ENCODE data around the gene OSBPL7.

Gene OSBPL7

DNA sequence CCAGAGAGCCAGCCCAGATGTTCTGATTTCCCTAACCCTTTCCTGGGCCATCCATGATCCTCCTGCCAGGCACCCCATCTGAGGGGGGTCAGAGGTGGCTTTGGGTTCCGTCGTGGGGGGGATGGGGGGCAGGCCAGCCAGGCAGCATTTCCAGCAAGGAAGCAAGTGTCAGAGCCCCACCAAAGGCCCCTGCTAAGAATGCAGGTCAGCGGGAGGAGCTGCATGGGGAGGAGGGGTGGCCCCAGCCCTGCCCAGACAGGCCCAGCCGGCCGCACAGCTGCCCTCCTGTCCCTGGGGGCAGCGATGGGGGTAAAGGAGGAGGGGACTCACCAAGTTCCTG lies 21.8 kb upstream of the OSBPL7 start:
- Histone ChIP-seq H3K36me3 (ENCODE audit: insufficient read depth, low read length) (no peaks in the 10 kb centered on the region), H3K4me3 (ENCODE audit: low read length) (no peak overlapping the region), H3K9me3 (ENCODE audit: low read length) (peaks cover 2% of the 10 kb centered on the region), H3K4me1 (ENCODE audit: insufficient read depth, low read length) (peaks cover 32% of the 10 kb centered on the region), H2AFZ (ENCODE audit: low read depth, low read length) (no peak overlapping the region), H3K27me3 (ENCODE audit: insufficient read depth, low read length) (peaks cover 44% of the 10 kb centered on the region)

DNA sequence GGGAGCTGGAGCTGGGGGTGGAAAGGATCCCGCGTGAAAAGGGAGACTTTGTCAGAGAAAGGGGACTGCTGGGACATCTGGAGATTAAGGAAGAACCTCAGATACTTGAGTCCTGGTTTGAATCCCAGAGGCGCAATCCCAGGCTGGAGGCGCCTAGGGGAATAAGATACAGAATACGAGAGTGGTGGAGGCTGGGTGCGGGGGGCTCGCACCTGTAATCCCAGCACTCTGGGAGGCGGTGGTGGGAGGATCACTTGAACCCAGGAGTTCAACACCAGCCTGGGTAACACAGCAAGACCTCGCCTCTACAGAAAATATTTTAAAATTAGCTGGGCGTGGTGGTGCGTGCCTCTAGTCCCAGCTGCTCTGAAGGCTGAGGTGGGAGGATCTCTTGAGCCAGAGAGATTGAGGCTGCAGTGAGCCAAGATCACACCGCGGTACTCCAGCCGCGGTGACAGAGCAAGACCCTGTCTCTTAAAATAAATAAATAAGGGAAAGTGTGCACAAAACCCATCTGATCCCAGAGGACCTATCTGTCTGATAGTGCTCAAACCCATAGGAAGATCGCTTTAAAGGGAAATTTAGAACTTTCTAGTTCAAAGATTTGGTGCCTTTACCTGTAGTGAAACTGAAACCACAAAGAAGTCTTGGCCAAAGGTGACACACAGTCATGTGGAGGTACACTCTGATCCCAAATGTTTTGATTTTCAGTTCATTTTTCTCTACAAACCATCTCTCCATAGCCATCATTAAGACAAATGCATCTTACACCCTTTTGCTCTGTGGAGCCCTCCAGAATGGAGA lies 20.1 kb upstream of the OSBPL7 start:
- peak overlapping the region; percentile 69 for H2AFZ ChIP-seq (ENCODE audit: low read depth, low read length)
- peak overlapping the region; percentile 68 for H3K4me3 ChIP-seq (ENCODE audit: low read length)
- H3K9me3 ChIP-seq (ENCODE audit: low read length): no peaks in the 10 kb centered on the region
- H3K36me3 ChIP-seq (ENCODE audit: insufficient read depth, low read length): peaks cover under 1% of the 10 kb centered on the region
- H3K27me3 ChIP-seq (ENCODE audit: insufficient read depth, low read length): peaks cover 28% of the 10 kb centered on the region
- H3K4me1 ChIP-seq (ENCODE audit: insufficient read depth, low read length): peaks cover 28% of the 10 kb centered on the region

GRCh38 chr17:47840742-47841487 lies 19.3 kb upstream of the OSBPL7 start, which contains the start of gene SCRN2:
TSS of gene SCRN2 (minus strand) at chr17:47841273. CDS start at chr17:47840843, 430 bp downstream.
- Histone ChIP-seq H3K9me3 (ENCODE audit: low read length) (no peaks in the 10 kb centered on the region), H3K4me1 (ENCODE audit: insufficient read depth, low read length) (peaks cover 20% of the 10 kb centered on the region), H3K36me3 (ENCODE audit: insufficient read depth, low read length) (peaks cover 6% of the 10 kb centered on the region), H2AFZ (ENCODE audit: low read depth, low read length) (peak within 1 kb of the TSS; percentile 69), H3K4me3 (ENCODE audit: low read length) (peak within 1 kb of the TSS; percentile 68), H3K27me3 (ENCODE audit: insufficient read depth, low read length) (peaks cover 20% of the 10 kb centered on the region)

DNA sequence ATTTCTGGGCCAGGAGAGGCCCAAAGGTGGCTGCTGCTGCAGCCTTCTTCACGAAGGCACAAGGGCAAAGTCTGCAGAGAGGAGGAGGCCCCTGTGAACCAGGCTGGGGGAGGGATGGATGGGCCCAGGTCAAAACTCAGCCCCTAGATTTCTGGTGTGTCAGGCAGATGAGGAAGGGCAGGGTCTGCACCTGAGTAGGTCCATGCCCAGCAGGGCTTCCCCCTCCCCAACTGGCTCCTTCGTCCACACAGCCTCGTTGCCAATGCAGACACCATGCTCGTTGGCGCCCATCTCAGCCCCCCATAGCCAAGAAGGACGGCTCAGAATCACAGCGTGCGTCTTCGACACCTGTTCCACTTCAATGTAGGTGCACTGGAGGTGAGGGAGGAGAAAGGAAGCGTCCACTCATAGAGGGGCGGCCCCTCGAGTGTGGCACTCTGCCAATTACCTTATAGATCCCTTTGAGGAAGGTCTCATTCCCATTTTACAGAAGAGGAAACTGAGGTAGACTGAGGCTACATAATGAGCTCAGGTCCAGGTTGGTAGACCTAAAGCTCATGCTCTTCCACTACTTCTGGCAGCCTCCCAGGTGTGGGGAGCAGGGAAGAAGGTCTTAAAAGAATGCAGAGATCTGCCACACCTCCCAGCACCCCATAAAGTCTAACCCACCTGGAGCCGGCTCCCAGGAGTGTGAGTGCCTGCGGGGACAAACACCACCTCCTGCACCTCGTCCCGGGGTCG lies 18.6 kb upstream of the OSBPL7 start:
- Histone ChIP-seq H3K36me3 (ENCODE audit: insufficient read depth, low read length) (peaks cover 10% of the 10 kb centered on the region), H3K27me3 (ENCODE audit: insufficient read depth, low read length) (peaks cover 12% of the 10 kb centered on the region), H2AFZ (ENCODE audit: low read depth, low read length) (peak overlapping the region; percentile 69), H3K4me3 (ENCODE audit: low read length) (peak overlapping the region; percentile 68), H3K4me1 (ENCODE audit: insufficient read depth, low read length) (peaks cover 17% of the 10 kb centered on the region), H3K9me3 (ENCODE audit: low read length) (no peaks in the 10 kb centered on the region)

- no peak overlapping the region for H2AFZ ChIP-seq (ENCODE audit: low read depth, low read length)
- H3K4me3 ChIP-seq (ENCODE audit: low read length): no peak overlapping the region
- H3K4me1 ChIP-seq (ENCODE audit: insufficient read depth, low read length): peaks cover 17% of the 10 kb centered on the region
- peaks cover 10% of the 10 kb centered on the region for H3K36me3 ChIP-seq (ENCODE audit: insufficient read depth, low read length)
- H3K9me3 ChIP-seq (ENCODE audit: low read length): no peaks in the 10 kb centered on the region
- peaks cover 1% of the 10 kb centered on the region for H3K27me3 ChIP-seq (ENCODE audit: insufficient read depth, low read length)
Observed at GRCh38 chr17:47839071-47839470, 17.5 kb upstream of the OSBPL7 start.

GRCh38 chr17:47838636-47839035 lies 17.0 kb upstream of the OSBPL7 start:
- Histone ChIP-seq H3K4me3 (ENCODE audit: low read length) (no peak overlapping the region), H3K4me1 (ENCODE audit: insufficient read depth, low read length) (peaks cover 17% of the 10 kb centered on the region), H2AFZ (ENCODE audit: low read depth, low read length) (no peak overlapping the region), H3K27me3 (ENCODE audit: insufficient read depth, low read length) (no peaks in the 10 kb centered on the region), H3K36me3 (ENCODE audit: insufficient read depth, low read length) (peaks cover 10% of the 10 kb centered on the region), H3K9me3 (ENCODE audit: low read length) (no peaks in the 10 kb centered on the region)

GRCh38 chr17:47837401-47838039 lies 15.9 kb upstream of the OSBPL7 start:
- Histone ChIP-seq H3K4me3 (ENCODE audit: low read length) (no peak overlapping the region), H3K36me3 (ENCODE audit: insufficient read depth, low read length) (peaks cover 10% of the 10 kb centered on the region), H2AFZ (ENCODE audit: low read depth, low read length) (no peak overlapping the region), H3K27me3 (ENCODE audit: insufficient read depth, low read length) (no peaks in the 10 kb centered on the region), H3K4me1 (ENCODE audit: insufficient read depth, low read length) (peaks cover 13% of the 10 kb centered on the region), H3K9me3 (ENCODE audit: low read length) (no peaks in the 10 kb centered on the region)

DNA sequence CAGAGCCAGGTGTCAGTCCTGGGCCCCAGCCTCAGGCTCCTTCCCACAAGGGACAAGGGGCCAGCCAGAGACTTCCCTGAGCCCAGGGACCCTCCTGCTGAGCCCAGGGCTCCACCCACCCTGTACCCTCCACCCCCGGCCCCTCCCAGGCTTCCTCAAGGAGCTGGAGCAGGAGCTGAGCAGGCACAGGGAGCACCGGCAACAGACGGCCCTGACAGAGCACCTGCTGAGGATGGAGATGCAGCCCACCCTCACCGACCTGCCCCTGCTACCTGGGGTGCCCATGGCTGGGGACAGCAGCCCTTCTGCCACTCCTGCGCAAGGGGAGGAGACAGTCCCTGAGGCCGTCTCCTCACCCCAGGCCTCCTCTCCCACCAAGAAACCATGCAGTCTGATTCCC lies 15.0 kb upstream of the OSBPL7 start:
- no peak overlapping the region for H3K4me3 ChIP-seq (ENCODE audit: low read length)

GRCh38 chr17:47834756-47835155 lies 13.2 kb upstream of the OSBPL7 start:
- Histone ChIP-seq H3K4me1 (ENCODE audit: insufficient read depth, low read length) (peaks cover 14% of the 10 kb centered on the region), H2AFZ (ENCODE audit: low read depth, low read length) (no peak overlapping the region), H3K9me3 (ENCODE audit: low read length) (no peaks in the 10 kb centered on the region), H3K27me3 (ENCODE audit: insufficient read depth, low read length) (no peaks in the 10 kb centered on the region), H3K36me3 (ENCODE audit: insufficient read depth, low read length) (peaks cover 10% of the 10 kb centered on the region), H3K4me3 (ENCODE audit: low read length) (no peak overlapping the region)

More for the DNA sequence above, 15.0 kb upstream of the OSBPL7 start:
- Histone ChIP-seq H3K4me1 (ENCODE audit: insufficient read depth, low read length) (peaks cover 16% of the 10 kb centered on the region), H3K36me3 (ENCODE audit: insufficient read depth, low read length) (peaks cover 10% of the 10 kb centered on the region), H3K9me3 (ENCODE audit: low read length) (no peaks in the 10 kb centered on the region), H2AFZ (ENCODE audit: low read depth, low read length) (no peak overlapping the region), H3K27me3 (ENCODE audit: insufficient read depth, low read length) (no peaks in the 10 kb centered on the region)

- Histone ChIP-seq H3K36me3 (ENCODE audit: insufficient read depth, low read length) (peaks cover 21% of the 10 kb centered on the region), H3K9me3 (ENCODE audit: low read length) (no peaks in the 10 kb centered on the region), H3K4me3 (ENCODE audit: low read length) (peak overlapping the region; percentile 80), H3K4me1 (ENCODE audit: insufficient read depth, low read length) (peaks cover 14% of the 10 kb centered on the region), H2AFZ (ENCODE audit: low read depth, low read length) (peak overlapping the region; percentile 19), H3K27me3 (ENCODE audit: insufficient read depth, low read length) (no peaks in the 10 kb centered on the region)
Observed at GRCh38 chr17:47831934-47832327, 10.3 kb upstream of the OSBPL7 start.

DNA sequence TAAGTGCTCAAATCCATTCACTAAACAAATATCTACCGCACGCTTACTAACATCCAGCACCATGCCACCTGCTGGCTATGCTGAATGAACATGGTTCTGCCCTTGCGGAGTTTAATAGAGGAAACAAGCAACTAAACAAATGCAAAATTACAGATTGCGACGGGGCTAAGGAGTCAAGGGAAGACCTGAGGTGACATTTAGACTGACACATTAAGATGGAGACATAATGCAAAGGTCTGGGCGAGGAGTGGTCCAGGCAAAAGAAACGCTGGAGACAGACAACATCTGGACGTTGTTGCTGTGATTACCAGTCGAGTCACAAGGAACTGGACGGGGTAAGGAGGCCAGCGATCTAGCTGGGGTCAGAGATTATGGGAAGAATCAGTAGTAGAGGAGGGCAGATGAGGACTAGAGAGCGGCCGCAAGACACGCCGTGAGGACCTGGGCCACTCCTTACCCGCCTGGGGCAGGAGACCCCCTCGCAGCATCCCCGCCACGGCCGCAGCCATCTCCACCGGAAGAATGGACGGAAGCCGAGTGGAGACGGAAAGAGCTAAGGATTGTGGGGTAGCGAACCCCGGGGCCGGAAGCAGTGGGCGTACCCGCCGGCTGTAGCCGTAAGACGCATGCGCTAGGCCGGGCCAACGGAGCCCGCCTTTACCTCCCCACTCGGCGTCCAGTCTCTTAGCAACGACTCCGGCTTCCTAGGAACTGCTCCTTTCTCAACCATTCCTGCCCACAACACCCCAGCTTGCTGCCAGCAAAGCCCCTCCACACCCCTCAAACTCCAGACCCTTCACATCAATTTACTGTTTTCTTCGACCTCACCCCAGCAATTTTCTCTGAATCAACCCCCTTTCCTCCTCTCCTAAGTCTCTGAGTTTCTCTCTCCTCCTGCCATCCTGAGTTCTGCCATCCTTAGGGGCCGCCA lies 9.7 kb upstream of the OSBPL7 start, which contains the start of the genes LRRC46 and MRPL10:
Gene LRRC46, plus strand, starts transcription at position 668 of the 931 bp plus-strand sequence. CDS start 320 bp downstream, outside the sequence.
Gene MRPL10, minus strand, starts transcription at position 539 of the 931 bp plus-strand sequence. Its CDS starts 30 bp downstream, at position 509.
- peaks cover 24% of the 10 kb centered on the region for H3K36me3 ChIP-seq (ENCODE audit: insufficient read depth, low read length)
- H3K27me3 ChIP-seq (ENCODE audit: insufficient read depth, low read length): no peaks in the 10 kb centered on the region
- peak within 1 kb of the TSS; percentile 80 for H3K4me3 ChIP-seq (ENCODE audit: low read length)
- H3K4me1 ChIP-seq (ENCODE audit: insufficient read depth, low read length): peaks cover 14% of the 10 kb centered on the region
- peak within 1 kb of the TSS; percentile 19 for H2AFZ ChIP-seq (ENCODE audit: low read depth, low read length)
- no peaks in the 10 kb centered on the region for H3K9me3 ChIP-seq (ENCODE audit: low read length)
